NCI-H446 treated with DMSO at 0.1 percent for 48 hours (cell line): ENCODE data around the gene FGD4.
"Not testable (repeated sequence)": the region's sequence is repeated elsewhere in the genome, so short reads cannot be mapped to it uniquely, and the experiment has no call there.

Experiments
- DNase-seq: peaks from one replicate; lab custom pipeline; 2025; lab: John Stamatoyannopoulos, UW

The FGD4 gene

DNA sequence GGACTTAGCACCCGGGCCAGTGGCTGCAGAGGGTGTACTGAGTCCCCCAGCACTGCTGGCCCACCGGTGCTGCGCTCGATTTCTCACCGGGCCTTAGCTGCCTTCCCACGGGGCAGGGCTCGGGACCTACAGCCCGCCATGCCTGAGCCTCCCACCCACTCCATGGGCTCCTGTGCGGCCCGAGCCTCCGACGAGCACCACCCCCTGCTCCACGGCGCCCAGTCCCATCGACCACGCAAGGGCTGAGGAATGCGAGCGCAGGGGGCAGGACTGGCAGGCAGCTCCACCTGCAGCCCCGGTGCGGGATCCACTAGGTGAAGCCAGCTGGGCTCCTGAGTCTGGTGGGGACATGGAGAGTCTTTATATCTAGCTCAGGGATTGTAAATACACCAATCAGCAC, 126.4 kb downstream of the FGD4 start:
- not testable (repeated sequence) for DNase-seq

DNA sequence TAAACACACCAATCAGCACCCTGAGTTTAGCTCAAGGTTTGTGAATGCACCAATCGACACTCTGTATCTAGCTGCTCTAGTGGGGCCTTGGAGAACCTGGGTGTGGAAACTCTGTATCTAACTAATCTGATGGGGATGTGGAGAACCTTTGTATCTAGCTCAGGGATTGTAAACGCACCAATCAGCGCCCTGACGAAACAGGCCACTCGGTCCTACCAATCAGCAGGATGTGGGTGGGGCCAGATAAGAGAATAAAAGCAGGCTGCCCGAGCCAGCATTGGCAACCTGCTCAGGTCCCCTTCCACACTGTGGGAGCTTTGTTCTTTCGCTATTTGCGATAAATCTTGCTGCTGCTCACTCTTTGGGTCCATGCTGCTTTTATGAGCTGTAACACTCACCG, 127.0 kb downstream of the FGD4 start:
- DNase-seq = not testable (repeated sequence)

DNA sequence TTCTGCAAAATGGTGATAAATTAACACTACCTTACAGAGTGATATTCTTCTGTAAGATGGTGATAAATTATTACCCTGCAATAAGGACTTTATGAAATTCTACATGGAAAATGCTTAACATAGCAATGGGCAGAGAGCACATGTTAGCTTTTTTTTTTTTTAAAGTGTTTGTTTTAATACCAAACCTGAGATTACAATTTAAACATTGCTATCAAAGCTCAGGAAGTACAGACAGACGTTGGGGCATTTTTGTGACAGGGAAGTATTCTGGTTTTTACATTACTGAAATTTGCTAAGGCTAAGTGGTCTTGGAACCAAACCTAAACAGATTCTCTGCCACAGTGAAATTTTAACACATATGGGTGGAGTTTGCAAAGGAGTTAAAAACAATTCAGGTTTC, 133.1 kb downstream of the FGD4 start:
- DNase-seq = no peak

DNA sequence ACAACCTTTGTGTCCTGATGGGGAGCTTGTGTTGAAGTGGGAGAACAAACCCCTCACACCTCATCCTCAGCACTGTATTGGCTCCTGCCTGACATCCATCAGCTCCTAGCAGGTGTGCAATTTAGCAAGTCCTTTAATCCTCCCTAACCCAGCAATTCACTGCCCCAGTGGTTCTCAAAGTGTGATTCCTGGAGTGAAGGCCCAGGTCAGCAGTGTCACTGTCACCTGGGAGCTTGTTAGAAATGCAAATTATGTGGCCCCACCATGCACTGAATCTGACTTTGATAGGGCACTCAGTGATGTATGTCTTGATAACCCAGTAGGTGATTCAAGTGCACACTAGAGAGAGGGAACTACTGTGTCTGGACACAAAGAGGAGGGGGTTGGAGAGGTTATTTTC, 133.6 kb downstream of the FGD4 start:
- DNase-seq = no peak

DNA sequence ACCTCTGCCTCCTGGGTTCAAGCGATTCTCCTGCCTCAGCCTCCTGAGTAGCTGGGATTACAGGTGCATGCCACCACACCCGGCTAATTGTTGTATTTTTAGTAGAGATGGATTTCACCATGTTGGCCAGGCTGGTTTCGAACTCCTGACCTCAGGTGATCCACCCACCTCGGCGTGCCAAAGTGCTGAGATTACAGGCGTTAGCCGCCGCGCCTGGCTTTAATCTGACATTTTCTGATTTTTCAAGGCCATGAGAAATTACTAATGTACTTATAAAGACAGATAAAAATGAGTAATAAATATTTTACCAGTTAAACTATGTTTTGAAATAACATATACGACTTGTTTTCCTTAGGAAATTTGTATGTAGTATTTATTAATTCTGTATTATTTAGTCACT, 134.1 kb downstream of the FGD4 start:
- not testable (repeated sequence) for DNase-seq

DNA sequence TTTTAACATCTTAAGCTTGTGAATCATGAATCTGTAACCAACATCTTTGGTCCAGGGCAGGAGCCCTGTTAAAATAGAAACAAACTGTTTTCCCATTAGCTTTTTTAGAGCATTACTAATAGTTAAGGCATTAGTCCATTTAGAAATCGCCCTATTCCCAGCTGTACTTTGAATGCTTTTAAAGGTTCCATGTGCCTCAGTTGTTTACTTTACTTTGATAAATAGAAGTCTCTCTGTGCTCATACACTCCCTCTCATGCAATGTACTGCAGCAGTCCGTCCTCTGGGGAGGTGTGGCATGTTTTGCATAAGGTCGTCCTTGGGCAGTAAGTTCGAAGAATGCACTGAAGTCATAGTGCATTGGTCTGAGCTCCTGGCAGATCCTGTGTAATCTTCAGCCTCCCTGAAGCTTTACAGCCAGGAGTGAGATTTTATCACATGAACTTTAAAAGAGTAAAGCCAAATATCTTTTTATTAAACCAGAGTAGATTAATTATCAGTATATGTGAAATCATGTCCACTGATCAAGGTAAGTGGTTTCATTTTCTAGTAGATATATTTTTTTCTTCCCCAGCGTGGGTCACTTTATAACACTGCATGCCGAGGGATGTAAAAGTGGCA, 134.7 kb downstream of the FGD4 start:
- DNase-seq = no peak

DNA sequence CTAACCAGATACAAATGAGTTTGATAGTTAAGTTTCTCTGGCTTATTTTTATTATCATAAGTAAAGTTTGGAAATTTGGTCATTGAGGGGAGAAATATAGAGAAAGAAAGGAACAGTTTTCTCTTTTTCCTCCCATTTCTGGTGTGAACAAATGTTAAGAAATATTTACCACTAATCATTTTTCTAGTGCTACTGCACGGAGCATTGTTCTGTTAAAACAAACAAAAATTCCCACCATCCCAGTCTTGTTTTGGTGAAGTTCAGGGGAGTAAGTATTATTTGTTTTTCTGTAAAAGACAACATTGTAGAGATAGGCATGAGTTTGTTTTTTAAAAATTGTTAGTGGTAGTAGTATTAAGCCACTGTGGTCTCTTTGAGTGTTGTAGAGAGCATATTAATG, 135.3 kb downstream of the FGD4 start:
- DNase-seq = no peak

DNA sequence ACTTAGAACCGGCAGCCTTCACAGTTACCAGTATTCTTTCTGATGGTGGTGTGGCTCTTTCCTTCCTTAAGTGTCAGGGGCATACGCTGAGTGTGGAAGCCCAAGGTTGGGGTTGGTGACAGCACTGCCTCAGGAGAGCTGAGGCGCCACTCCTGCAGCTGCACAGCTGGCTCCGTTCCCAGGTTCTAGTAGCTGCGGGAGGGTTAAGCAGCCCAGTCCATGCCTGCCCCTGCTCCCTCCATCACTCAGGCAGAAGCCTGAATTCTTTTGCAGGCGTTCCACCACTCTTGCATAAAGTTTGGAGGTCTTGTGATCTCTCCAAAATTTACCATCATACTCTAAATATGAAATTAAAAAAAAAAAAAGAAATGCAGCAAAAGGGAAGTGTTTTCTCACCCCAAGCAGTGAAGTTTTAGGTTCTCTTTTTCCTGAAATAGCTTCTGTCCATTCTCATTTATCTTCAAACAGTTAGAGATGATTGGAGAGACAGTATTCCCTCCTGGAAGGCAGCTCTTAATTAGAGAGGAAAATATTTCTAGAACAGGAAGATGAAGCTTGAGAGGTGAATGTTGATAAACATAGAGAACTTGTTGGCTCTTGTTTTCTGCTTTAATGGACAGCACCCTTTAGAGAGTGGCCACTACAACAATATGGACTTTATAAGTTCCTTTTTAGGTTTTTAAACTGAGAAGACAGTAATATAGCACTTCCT, 136.1 kb downstream of the FGD4 start:
- peak; percentile 72 for DNase-seq

DNA sequence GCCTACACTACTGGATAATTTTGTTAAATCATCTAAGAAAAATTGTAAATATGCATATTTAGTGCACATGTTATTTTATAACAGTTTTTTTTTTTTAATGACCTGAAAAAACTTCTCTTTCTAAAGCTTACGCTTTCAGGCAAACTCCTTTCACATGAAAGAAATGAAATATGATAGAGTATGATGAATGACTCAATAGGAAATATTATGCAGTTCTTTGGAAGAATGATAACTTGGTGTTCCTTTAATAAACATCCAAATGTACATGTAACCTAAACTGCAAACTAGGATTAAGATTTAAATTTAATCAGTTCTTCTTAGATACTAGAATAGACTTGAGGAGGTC, 136.6 kb downstream of the FGD4 start:
- no peak for DNase-seq

DNA sequence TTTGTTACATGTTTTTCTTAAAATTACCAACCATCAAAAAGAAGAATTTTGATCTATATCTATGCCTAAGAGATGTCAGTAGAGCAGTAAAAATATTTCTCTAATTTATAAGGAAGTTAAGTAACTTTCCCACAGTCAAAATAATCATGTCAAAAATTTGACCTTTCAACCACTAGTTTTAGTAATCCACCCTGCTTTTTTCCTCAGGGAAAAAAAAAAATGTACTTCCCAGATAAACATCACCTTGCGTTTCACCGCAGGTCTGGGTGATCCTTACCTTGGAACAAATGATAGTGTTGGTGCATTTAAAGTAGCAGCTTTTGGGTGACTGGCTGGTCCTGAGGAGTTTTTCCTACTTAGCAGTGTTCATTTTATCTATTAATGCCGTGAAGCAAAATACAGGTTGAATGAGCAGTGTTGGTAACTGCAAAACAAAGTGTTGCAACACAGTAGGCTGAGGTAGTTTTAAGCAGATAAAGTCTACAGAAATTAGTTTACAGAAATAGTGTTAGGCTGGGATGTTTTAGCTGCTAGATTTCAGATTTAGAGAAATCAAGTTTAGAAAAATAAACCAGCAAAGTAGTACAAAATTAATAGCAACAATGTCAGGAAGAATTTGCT, 142.5 kb downstream of the FGD4 start:
- no peak for DNase-seq

DNA sequence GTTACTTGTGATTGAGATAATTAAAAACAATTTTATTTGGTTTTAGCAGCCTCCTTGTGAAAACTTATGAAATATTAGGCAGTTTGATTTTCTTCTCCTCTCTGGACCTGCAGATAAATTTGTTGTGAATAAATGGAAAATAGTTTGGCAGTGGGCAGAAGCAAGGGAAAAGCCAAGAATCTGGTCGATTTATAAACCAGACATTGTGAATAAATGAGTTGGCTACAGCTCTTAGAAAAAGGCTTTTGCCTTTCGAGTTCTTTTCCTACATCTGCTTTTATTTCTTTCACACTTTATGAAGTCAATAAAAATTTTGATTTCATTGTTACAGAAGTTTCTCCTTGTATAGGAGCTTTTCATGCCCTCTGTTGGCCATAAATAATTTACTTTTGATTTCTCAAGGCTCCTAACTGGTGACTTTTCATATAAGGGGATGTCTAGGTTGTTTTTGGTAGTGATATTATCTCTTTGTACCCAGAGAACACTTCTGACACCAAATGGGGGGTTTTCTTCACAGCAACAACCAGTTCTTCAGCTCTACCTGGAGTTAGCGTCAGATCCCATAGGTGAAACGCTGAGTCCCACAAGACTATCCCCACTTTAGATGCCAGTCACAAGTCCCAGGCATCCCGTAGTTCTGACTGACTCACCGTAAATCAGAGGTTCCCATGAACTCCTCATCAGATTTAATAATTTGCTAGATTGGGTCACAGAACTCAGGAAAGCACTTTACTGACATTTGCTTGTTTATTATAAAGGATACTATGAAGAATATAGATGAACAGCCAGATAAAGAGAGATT, 143.3 kb downstream of the FGD4 start:
- no peak for DNase-seq

DNA sequence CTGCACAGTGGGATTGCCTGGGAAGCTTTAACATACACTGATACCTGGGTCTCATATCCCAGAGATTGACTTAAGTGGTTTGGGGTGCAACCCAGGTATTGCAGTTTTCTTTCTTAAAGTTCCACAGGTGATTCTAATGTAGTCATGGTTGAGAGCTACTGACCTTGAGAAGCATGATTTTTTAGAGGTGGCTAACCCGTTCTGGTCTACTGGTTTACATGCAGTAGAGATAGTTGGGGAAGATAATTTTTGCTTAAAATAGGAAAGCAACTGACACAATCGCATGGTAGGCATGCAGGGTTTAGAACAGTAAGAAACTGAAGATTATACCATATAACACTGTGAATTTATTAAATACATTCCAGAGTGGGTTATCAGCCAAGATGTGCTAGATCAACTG, 145.5 kb downstream of the FGD4 start:
- no peak for DNase-seq

DNA sequence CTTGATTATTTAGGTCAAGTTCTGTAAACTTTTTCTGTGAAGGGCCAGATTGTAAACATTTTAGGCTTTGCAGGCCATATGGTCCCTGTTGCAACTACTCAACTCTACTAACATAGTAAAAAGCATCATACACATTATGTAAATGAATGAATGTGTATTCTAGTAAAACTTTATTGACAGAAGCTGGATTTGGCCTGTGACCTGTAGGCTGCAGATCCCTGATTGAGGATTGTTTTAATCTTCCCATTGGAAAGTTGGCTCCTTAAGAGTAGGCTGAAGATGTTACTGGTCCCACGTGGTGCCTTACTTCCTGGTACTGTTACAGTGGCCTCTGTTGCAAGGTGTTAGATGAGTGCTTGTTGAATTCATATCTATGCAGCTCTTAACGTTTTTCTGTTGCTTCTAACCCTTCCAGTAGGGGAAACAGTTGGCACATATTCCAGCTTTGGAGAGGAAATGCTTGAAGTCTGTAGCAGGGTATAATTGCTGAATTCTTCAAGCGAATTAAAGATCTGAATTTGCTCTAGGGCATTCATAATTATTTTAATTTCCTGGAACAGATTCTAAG, 146.1 kb downstream of the FGD4 start:
- DNase-seq = no peak

DNA sequence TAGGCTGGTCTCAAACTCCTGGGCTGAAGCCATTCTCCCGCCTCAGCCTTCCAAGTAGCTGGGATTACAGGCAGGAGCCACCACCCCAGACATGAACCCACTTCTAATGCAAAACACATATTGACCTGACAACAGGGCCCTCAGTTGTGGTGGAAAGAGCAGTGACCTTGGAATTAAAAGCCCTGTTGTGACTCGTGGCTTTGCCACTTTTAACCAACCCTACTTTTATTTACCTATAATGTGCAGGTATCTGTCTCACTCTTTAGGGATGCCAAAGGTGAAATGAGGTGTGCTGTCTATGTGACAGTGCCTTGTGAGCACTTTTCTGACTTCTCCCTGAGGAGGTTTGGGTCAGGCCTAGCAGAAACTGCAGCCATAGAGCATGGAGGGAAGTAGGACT, 146.9 kb downstream of the FGD4 start:
- DNase-seq = no peak

DNA sequence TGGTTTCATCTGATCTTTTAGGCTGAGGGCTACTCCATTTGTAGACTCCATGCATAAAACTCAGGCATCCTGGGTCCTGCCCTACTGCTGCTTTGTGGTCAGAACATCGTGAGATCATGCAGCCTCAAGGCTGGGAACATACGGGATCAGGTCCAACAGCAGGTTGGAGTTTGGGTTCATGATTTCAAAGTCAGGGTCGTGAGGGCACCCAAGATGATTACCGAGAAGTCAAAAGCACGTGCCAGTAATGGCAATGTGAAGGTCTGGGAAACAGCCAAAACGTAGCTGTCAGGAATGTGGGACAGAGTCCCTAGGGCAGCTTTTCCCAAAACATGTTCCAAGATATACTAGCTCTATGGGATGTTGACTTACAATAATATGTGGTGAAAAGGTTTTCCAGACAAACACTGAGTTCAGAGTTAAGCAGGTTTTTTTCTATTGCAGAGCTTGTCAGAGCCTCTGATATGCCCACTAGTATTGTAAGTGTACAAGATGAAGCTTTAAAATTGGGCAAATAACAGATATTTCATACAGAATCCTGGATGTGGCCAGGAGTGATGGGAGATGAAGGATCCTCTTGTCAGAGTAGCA, 149.4 kb downstream of the FGD4 start:
- DNase-seq = no peak

DNA sequence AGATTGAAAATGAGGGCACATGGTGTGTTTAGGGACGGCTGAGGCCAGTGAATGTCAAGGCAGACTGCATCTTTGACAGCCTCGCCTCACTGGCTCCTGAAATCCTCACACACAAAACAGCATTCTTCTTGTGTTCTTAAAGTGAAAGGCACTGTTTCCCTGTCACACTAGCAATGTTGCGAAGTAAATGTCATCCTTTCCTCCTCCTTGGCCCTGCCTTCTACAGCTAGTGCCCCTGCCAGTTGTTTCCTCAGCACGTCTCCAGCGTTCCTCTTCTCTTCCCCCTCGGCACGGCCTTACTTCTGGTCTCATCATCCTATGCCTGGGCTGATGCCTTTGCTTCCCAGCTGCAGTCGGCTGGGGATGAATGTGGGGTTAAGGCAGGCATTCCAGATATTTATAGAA, 150.3 kb downstream of the FGD4 start:
- DNase-seq = no peak

DNA sequence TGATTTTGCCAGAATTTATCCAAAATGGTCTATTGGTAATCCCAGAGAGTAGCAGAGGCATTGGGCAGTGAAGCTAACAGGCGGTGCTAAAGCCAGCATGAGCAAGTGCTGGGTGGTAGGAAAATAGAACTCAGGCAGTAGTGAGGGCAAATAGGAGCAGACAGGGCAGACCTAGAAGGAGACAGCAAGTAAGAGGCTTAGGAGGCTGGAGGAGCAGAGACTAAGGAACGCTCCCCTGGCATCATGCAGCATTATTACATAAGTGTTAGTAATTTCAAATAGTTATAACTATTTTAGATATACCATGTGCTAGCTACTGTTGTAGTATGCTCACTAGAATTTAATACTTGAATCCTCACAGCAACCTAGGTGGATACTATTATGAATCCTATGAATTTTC, 151.7 kb downstream of the FGD4 start:
- no peak for DNase-seq

DNA sequence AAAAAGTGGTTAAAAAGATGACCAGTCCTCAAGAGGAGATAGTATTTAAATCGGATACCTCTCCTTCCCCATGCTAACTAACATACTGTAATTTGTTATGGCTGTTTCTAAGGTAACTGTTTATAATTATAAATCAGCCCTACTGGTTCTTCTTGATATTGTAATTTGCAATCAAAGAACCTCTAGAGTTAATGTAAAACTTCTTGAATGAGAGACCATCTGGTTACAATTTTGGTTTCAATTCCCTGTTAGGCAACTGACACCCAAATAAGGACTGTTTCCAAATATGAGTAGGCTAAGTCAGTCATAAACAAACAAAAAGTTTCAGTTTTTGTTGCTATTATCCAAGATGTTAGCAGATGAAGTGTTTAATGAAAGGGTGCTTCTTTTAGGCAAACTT, 159.5 kb downstream of the FGD4 start:
- no peak for DNase-seq

DNA sequence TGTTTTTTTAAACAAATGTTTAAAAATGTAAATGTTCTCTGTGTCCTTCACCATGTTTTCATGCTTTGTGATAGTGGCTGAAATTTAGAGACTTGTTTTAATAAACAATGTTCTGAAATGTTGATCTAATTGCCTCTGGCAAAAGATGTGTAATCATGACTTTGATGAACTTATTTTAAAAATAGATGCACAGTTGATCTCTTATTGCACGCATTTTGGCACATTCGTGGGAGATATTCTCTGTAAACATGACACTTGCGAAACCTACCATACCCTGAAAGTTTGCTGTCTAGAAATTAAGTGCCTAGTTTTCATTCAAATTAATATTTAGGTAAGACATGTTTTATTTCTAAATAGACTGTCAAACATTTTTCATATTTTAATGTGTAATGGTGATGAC, 160.1 kb downstream of the FGD4 start:
- DNase-seq = no peak

DNA sequence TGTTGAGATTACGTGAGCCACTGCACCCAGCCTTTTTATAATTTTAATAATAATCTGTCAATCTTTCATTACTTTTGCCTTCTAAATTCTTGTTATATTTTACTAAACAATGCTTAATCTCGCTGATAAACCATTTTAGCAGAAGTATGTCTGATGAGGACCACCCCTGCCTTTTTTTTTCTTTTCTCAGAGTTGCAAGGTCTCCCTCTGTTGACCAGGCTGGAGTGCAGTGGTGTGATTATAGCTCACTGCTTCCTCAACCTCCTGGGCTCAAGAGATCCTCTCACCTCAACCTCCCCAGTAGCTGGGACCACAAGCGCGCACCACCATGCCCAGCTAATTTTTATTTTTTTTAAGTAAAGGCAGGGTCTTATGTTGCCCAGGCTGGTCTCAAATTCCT, 161.2 kb downstream of the FGD4 start:
- DNase-seq = no peak

DNA sequence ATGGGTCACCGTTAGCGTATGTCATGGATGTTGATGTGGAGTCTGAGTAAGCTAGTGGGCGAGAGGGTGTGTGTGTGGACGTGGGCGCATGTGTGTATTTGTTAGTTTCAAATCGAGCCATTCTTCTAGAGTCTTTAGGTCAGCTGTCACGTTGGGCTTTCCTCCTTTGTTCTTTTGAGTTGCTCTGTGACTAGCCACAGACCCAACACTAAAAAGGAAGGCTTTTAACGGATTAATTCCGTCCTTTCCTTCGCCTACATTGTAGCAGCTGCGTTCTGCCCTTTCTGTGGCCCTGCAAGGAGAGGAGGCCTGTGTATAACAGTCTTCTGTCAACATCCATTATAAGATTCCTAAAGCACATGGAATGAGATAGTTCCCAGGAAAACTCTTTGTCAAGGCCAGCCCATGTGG, 162.6 kb downstream of the FGD4 start:
- no peak for DNase-seq

DNA sequence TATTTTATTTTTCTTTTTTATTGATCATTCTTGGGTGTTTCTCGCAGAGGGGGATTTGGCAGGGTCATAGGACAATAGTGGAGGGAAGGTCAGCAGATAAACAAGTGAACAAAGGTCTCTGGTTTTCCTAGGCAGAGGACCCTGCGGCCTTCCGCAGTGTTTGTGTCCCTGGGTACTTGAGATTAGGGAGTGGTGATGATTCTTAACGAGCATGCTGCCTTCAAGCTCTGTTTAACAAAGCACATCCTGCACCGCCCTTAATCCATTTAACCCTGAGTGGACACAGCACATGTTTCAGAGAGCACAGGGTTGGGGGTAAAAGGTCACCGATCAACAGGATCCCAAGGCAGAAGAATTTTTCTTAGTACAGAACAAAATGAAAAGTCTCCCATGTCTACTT, 163.1 kb downstream of the FGD4 start:
- not testable (repeated sequence) for DNase-seq
